Activated CD4-positive, CD25-positive, alpha-beta regulatory T cell treated with anti-CD3 and anti-CD28 coated beads, Interleukin-2, amount 50 U/mL, for 72 hours (primary cell): ENCODE data around the gene FOXL3.

Experiments
- DNase-seq: peaks from one replicate; pipeline ENCODE4 v3.0.0; 2021

FOXL3 gene

GRCh38 chr7:304574-305409 is 14.8 kb downstream of the FOXL3 start:
- no peak for DNase-seq

- DNase-seq = no peak
Observed at GRCh38 chr7:305410-306151, 15.6 kb downstream of the FOXL3 start.

DNA sequence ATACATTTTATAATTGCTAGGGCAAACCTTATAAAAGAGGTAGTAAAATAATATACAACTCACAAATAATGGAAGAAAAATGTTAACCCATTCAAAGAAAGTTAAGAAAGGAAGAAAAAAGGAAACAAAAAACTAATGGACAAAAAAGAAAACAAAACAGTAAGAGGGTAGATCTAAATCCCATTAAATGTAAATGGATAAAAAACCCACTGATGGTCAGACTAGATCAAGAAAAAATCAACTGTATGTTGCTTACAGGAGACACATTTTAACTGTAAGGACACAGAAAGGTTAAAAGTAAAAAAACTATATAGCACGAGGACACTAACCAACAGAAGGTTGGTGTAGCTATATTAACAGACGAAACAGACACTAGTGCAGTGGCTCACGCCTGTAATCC is 18.0 kb downstream of the FOXL3 start:
- DNase-seq = no peak

- no peak for DNase-seq
Observed at GRCh38 chr7:309586-310228, 19.7 kb downstream of the FOXL3 start.

GRCh38 chr7:311131-311680 is 21.2 kb downstream of the FOXL3 start:
- DNase-seq = no peak

- DNase-seq = no peak
Observed at GRCh38 chr7:311796-312195, 21.8 kb downstream of the FOXL3 start.

- no peak for DNase-seq
Observed at GRCh38 chr7:312424-312823, 22.5 kb downstream of the FOXL3 start.

- DNase-seq = no peak
Observed at GRCh38 chr7:314853-315252, 24.9 kb downstream of the FOXL3 start.

DNA sequence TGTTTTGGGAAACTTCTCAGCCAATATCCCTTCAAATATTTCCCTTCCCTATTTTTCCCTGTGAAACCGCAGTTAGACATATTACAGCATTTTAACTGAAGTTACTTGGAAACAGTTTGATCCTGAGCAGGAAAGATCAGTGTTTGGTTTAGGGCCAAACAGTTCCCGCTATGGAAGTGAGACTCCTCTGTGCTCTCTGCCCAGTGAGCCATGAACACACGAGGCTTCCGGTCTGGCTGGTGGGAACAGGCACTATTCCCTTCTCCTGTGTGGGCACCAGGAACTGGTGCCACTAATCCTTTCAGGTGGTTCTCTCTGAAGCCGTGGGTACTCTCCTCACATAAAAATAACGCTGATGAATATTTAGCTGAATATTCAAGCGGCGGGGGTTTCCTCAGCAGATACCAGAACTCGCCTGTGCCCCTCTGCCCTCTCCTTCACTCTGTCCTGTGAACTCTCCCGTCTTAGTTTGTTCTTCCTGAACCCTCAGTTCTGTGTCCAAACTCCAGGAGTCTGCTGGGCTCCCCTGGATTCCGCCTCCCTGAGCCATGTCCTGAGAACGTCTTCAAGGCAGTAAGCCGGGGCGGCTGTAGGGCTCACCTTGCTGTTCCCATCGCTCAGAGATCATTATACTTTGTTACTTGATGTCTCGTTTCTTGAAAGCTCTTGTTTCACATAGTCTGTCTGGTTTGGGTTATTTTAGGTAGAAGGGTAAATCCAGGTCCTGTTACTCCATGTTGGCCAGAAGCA is 25.7 kb downstream of the FOXL3 start:
- DNase-seq = no peak

GRCh38 chr7:317643-318405 is 27.9 kb downstream of the FOXL3 start:
- DNase-seq = no peak

GRCh38 chr7:318476-318875 is 28.5 kb downstream of the FOXL3 start:
- DNase-seq = no peak

DNA sequence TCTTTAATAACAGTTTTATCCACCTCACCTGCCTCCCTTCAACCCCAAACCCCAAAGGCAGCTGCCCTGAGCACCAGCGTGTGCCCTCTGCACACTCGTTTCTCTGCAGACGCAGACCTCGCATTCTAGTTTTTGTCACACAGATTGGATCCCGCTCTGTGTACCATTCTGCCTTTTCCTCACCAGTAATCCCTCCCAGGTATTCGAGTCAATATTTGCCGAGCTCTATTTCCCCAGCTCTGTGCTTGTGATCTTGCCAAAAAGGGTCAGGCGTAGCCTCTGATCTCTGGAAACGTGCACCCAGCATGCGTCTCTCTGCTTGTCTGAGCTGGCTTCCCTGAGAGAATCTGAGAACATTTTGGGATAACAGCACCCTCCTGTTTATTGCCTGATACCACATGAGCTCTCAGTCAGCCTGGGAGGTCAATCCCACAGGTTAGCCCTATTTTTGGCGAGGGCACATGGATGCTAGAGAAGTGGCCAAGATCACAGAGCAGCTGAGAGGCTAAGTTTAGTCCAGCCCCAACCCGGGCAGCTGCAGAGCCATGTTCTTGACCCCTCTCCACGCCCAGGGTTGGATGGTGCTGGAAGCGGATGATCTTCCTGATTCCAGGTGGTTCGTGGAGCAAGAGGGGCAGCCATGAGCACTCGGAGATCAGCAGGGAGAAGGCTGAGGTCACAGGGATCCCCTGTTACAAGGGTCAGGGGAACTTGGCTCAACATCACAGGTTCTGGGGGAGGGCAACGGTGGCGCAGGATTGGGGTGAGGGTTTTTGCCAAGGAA is 29.1 kb downstream of the FOXL3 start:
- no peak for DNase-seq

DNA sequence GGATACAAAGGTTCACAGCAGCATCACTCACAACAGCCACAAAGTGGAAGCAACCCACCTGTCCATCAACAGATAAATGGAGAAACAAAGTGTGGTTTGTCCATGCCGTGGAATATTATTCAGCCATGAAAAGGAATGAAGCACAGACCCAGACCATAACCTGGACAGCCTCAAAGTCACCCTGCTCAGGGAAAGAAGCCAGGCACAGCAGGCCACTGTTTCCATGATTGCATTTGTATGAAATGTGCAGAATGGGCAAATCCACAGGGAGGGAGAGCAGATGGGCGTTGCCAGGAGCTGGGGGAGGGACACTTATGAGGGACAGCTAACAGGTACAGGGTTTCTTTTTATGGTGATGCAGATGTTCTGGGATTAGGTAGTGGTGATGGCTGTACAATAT is 30.3 kb downstream of the FOXL3 start:
- DNase-seq = no peak

- DNase-seq = peak; percentile 96
Observed at GRCh38 chr7:322111-322671, 32.2 kb downstream of the FOXL3 start.

DNA sequence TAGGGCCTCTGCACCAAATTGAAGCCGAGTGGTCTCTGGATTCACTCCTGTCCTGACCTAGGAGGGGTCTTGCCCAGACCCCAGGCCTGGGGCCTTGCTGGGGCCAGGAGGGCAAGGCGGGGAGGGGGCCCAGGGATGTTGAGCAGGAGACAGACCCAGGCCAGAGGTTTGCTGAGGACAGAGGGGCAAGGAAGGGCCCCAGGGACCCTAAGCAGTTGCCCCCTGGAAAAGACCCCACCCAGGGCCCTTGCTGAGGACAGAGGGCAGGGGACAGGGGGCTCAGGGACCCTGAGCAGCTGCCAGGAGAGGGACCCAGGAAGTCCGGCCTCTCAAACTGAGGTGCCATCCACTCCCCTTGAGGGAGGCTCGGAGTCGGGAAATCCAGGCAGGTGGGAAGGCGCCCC is 32.7 kb downstream of the FOXL3 start:
- DNase-seq = no peak

DNA sequence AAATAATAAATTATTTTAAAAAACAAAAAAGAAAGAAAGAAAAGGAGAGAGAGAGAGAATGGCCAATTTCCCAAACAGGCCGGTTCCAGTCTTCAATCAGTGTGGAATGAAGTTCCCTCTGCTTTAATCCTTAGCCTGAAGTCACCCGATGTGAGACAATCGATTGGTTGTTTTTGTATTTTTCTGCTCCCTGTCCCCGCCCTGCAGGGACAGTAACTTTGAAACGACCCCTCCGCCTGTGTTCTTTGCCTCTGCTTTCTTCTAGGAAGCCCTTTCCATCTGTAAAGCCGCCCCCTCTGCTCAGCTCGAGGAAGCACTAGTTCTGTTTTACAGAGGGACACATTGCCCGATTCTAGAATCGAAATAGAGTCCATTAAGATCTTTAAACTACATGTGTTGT is 33.4 kb downstream of the FOXL3 start:
- no peak for DNase-seq

DNA sequence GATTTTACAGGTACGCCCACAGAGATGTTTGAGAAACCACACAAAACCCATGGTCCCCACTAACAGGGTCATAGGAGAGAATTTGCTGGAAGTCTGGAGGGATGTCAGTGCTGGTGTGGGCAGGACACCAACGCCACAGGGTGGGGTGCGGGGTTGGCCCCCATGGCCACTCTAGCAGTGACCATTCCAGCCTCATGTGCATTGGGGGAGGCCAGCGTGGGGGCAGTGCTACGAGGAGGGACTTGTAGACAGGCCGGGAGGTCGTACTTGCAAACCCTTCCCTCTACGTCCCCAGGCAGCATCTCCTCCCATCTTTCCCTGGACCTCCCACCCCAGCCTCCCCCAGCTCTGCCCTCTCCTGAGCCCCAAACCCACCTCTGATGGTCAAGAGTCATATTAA is 34.0 kb downstream of the FOXL3 start:
- DNase-seq = no peak

DNA sequence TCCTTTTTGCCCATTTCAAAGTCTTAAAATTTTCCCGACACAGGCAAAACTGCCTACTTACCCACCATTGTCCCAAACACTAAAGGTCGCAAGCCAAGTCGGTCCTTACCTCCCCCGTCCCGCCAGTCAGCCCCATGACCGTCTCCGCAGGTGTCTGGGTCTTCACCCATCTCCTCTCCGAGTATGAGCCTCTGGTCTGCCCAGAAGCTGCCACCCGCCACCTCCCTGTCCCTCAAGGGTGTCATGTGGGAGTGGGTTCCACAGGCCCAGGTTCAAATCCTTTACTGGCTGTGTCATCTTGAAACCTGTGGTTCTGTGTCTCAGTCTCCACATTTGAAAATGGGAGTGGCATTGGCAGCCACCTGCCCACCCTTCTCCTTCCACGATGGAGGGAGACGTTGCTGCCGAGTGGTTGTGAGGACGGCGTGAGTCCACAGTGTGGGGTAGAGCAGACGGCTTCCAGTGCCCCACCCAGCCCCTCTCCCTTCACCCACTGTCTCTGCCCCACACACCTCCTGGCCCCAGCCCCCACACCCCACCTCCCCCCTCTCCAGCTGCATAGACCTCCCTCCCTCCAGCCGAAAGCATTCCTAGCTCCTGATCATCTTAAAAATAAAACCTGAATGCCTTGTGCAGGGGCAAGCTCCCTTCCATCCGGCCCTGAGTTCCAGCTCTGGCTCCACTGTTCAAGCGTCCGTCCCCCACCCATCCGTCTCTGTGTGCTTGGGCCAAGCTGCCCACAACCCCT is 35.3 kb downstream of the FOXL3 start:
- no peak for DNase-seq

DNA sequence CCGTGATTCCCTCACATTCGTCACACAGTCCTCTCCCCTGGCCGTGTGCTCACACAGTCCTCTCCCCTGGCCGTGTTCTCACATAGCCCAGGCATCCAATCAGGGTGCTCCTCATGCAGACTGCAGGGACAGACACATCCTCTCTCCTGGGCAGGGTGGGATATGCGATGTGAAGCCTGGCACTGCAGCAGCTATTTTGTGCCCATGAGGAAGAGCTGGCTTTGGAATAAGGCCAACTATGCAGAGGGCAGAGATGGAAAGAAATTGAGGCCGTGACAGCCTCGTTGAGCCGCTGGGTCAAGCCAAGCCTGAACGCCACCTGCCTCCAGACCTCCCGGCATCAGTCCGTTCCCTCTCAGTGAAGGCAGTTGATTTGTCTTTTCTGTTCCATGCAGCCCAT is 35.8 kb downstream of the FOXL3 start:
- DNase-seq = no peak

DNA sequence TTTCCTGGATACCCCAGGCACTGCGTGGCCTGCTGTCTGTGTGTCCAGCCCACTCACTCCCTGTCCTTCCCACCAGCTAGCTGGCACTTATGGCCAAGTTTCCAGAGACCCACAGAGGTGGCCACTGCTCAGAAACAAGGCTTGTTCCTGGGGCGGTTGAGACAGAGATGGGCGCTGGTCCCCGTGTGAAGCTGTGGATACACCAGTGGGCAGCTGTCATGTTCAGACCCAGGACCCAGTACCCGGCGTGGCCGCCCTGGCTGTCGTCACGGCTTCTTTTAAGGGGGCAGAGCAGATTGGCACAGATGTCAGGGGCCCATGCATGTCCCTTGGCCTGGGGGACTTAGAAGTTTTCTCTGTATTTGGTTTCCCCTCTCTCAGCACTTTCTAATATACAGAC is 36.3 kb downstream of the FOXL3 start:
- no peak for DNase-seq
